Liver (tissue), 9 donors: ENCODE data around the gene TRDMT1. TPM values are rescaled to one million over a fixed set of nuclear protein-coding genes. Genes with fewer than 3 reads are reported as not detected.
A peak's percentile ranks its signal among the peaks of the same experiment; 100 is the strongest.

Experiments
- DNase-seq: peaks from one replicate; pipeline ENCODE4 v3.0.0-alpha.2; 2017; ENCODE audit warnings: low spot score
- H3K27ac ChIP-seq, 2 donors: one replicate each; pipeline ENCODE4 v1.7.0; 2013; ENCODE audit warnings: inconsistent platforms in 2 of 2, low read length in 2 of 2, control low read depth in 1 of 2, low read depth in 1 of 2, mild to moderate bottlenecking in 1 of 2
- H3K27me3 ChIP-seq, 4 donors: one replicate each; pipeline versions ENCODE4 v1.6.1 to v1.7.0; 2013; ENCODE audit warnings: low read length in 3 of 4, inconsistent platforms in 1 of 4, mild to moderate bottlenecking in 1 of 4, moderate library complexity in 1 of 4; ENCODE audit not compliant: control insufficient read depth in 4 of 4, insufficient read depth in 4 of 4
- H3K36me3 ChIP-seq, 4 donors: one replicate each; pipeline versions ENCODE4 v1.6.1 to v1.7.0; 2013; ENCODE audit warnings: low read length in 3 of 4, mild to moderate bottlenecking in 3 of 4, low read depth in 1 of 4, moderate library complexity in 1 of 4; ENCODE audit not compliant: control insufficient read depth in 4 of 4, insufficient read depth in 3 of 4
- H3K4me1 ChIP-seq, 4 donors: one replicate each; pipeline versions ENCODE4 v1.6.1 to v1.7.0; 2013; ENCODE audit warnings: low read length in 3 of 4, mild to moderate bottlenecking in 3 of 4, moderate library complexity in 1 of 4; ENCODE audit not compliant: control insufficient read depth in 4 of 4, insufficient read depth in 4 of 4
- H3K4me3 ChIP-seq, 3 donors: one replicate each; pipeline versions ENCODE4 v1.6.1 to v1.7.0; 2013; ENCODE audit warnings: low read length in 3 of 3, control low read depth in 1 of 3, low read depth in 1 of 3, mild to moderate bottlenecking in 1 of 3
- H3K9ac ChIP-seq, 2 donors: one replicate each; pipeline ENCODE4 v1.7.0; 2013; ENCODE audit warnings: low read length in 2 of 2, mild to moderate bottlenecking in 2 of 2, moderate library complexity in 2 of 2, control low read depth in 1 of 2, low read depth in 1 of 2
- H3K9me3 ChIP-seq, 4 donors: one replicate each; pipeline versions ENCODE4 v1.6.1 to v1.7.0; 2013; ENCODE audit warnings: low read length in 3 of 4; ENCODE audit not compliant: control insufficient read depth in 4 of 4
- FOXA2 ChIP-seq: IDR thresholded peaks from 2 replicates; pipeline ENCODE4 v1.6.1; 2016; ENCODE audit warnings: antibody characterized with exemption
- GABPA ChIP-seq, 2 donors: IDR thresholded peaks in 1 of 2; conservative IDR thresholded peaks in 1 of 2; 2 replicates each; pipeline ENCODE4 v1.6.1; 2016; ENCODE audit warnings: antibody characterized with exemption in 2 of 2, mild to moderate bottlenecking in 1 of 2, moderate library complexity in 1 of 2
- HNF4A ChIP-seq, 2 donors: conservative IDR thresholded peaks; 2 replicates each; pipeline ENCODE4 v1.6.1; 2016; ENCODE audit warnings: antibody characterized with exemption in 2 of 2, mild to moderate bottlenecking in 2 of 2
- HNF4G ChIP-seq: IDR thresholded peaks from 2 replicates; pipeline ENCODE4 v1.6.1; 2016; ENCODE audit warnings: antibody characterized with exemption
- JUND ChIP-seq, 2 donors: IDR thresholded peaks; 2 replicates each; pipeline ENCODE4 v1.6.1; 2016; ENCODE audit warnings: antibody characterized with exemption in 2 of 2
- RAD21 ChIP-seq, 2 donors: IDR thresholded peaks; 2 replicates each; pipeline ENCODE4 v1.6.1; 2016; ENCODE audit warnings: antibody characterized with exemption in 2 of 2, mild to moderate bottlenecking in 2 of 2
- SP1 ChIP-seq: IDR thresholded peaks from 2 replicates; pipeline ENCODE4 v1.6.1; 2018; ENCODE audit warnings: antibody characterized with exemption, mild to moderate bottlenecking
- TAF1 ChIP-seq: conservative IDR thresholded peaks from 2 replicates; pipeline ENCODE4 v1.6.1; 2016; ENCODE audit warnings: antibody characterized with exemption, mild to moderate bottlenecking
- YY1 ChIP-seq: IDR thresholded peaks from 2 replicates; pipeline ENCODE4 v1.6.1; 2016; ENCODE audit warnings: antibody characterized with exemption, mild to moderate bottlenecking
- WGBS: extraction: QIAGEN DNeasy Blood & Tissue Kit; methylation state at CpG from one replicate; pipeline ENCODE4 v1.1.7; 2013; 5-methylcytosine and 5-hydroxymethylcytosine counted together
- polyA plus RNA-seq, 2 donors: library from polyadenylated mRNA; stranded (reverse) in 1 of 2; unstranded in 1 of 2; fragments of 200-250 nt in 1 of 2; fragments of >200 nt in 1 of 2; fragmentation: Nextera tagmentation in 1 of 2; extraction: Ambion mirVana in 1 of 2; gene quantifications; one replicate each; pipeline versions ENCODE4 v1.2.1 to v1.2.3, GENCODE V29; 2013 to 2015
- total RNA-seq, 2 donors: library from RNA; depleted of rRNA; stranded (reverse); fragments of >200 nt; gene quantifications; one replicate each; pipeline ENCODE4 v1.2.3, GENCODE V29; 2014
- TF ChIP-seq, protein P1 (sequence below): fragments of 150-350 bp; IDR thresholded peaks from 2 replicates; pipeline ENCODE4 v1.5.1; 2017; ENCODE audit warnings: improper control_type of control experiment, low read depth, low read length; ENCODE audit not compliant: missing input control
- TF ChIP-seq, protein P2 (sequence below): IDR thresholded peaks from 2 replicates; pipeline ENCODE4 v1.6.1; 2016; ENCODE audit warnings: antibody characterized with exemption, mild to moderate bottlenecking
- TF ChIP-seq, protein P3 (sequence below): IDR thresholded peaks from 2 replicates; pipeline ENCODE4 v1.6.1; 2016; ENCODE audit warnings: antibody characterized with exemption
- donor health status: healthy.
- donor health status: healthy.
- donor health status: healthy.
- donor health status: healthy.
- donor health status: healthy.

The TRDMT1 gene
- total and polyA plus RNA-seq, 4 donors: 0.38 to 2.4 (median 1.1) TPM

DNA sequence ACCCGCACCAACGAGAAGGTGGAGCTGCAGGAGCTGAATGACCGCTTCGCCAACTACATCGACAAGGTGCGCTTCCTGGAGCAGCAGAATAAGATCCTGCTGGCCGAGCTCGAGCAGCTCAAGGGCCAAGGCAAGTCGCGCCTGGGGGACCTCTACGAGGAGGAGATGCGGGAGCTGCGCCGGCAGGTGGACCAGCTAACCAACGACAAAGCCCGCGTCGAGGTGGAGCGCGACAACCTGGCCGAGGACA, 28.2 kb upstream of the TRDMT1 start:
- Histone ChIP-seq H3K9me3 (no peaks in the 10 kb centered on the region), H3K27me3 (peaks cover 0 to 12% (median 4%) of the 10 kb centered on the region in 4 donors), H3K27ac (peak overlapping the region; percentile 83 to 96), H3K9ac (peak overlapping the region in 1 of 2 donors; percentile 62), H3K36me3 (peaks cover 0 to 2% (median under 1%) of the 10 kb centered on the region in 4 donors), H3K4me1 (peaks cover 8 to 26% (median 16%) of the 10 kb centered on the region in 4 donors), H3K4me3 (peak overlapping the region; percentile 57 to 66 (median 66))
- 3% methylated on average over 21 of the region's 21 CpGs for WGBS
- DNase-seq: no peak
- no peak for TF ChIP-seq RAD21 (IDR thresholded peaks at IDR 0.05)

DNA sequence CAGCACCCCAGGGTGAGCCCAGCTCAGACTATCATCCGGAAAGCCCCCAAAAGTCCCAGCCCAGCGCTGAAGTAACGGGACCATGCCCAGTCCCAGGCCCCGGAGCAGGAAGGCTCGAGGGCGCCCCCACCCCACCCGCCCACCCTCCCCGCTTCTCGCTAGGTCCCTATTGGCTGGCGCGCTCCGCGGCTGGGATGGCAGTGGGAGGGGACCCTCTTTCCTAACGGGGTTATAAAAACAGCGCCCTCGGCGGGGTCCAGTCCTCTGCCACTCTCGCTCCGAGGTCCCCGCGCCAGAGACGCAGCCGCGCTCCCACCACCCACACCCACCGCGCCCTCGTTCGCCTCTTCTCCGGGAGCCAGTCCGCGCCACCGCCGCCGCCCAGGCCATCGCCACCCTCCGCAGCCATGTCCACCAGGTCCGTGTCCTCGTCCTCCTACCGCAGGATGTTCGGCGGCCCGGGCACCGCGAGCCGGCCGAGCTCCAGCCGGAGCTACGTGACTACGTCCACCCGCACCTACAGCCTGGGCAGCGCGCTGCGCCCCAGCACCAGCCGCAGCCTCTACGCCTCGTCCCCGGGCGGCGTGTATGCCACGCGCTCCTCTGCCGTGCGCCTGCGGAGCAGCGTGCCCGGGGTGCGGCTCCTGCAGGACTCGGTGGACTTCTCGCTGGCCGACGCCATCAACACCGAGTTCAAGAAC, 27.7 kb upstream of the TRDMT1 start:
- Histone ChIP-seq H3K9me3 (no peaks in the 10 kb centered on the region), H3K9ac (peak overlapping the region in 1 of 2 donors; percentile 62), H3K27ac (peak overlapping the region; percentile 97), H3K4me3 (peak overlapping the region; percentile 57 to 66 (median 66)), H3K27me3 (peaks cover 0 to 12% (median 4%) of the 10 kb centered on the region in 4 donors), H3K36me3 (peaks cover 0 to 2% (median under 1%) of the 10 kb centered on the region in 4 donors), H3K4me1 (peaks cover 8 to 26% (median 16%) of the 10 kb centered on the region in 4 donors)
- 4% methylated on average over 72 of the region's 72 CpGs for WGBS
- TF ChIP-seq, protein P1, sequence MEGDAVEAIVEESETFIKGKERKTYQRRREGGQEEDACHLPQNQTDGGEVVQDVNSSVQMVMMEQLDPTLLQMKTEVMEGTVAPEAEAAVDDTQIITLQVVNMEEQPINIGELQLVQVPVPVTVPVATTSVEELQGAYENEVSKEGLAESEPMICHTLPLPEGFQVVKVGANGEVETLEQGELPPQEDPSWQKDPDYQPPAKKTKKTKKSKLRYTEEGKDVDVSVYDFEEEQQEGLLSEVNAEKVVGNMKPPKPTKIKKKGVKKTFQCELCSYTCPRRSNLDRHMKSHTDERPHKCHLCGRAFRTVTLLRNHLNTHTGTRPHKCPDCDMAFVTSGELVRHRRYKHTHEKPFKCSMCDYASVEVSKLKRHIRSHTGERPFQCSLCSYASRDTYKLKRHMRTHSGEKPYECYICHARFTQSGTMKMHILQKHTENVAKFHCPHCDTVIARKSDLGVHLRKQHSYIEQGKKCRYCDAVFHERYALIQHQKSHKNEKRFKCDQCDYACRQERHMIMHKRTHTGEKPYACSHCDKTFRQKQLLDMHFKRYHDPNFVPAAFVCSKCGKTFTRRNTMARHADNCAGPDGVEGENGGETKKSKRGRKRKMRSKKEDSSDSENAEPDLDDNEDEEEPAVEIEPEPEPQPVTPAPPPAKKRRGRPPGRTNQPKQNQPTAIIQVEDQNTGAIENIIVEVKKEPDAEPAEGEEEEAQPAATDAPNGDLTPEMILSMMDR: no peak
- peak; percentile 27 for TF ChIP-seq TAF1
- DNase-seq: peak; percentile 56

DNA sequence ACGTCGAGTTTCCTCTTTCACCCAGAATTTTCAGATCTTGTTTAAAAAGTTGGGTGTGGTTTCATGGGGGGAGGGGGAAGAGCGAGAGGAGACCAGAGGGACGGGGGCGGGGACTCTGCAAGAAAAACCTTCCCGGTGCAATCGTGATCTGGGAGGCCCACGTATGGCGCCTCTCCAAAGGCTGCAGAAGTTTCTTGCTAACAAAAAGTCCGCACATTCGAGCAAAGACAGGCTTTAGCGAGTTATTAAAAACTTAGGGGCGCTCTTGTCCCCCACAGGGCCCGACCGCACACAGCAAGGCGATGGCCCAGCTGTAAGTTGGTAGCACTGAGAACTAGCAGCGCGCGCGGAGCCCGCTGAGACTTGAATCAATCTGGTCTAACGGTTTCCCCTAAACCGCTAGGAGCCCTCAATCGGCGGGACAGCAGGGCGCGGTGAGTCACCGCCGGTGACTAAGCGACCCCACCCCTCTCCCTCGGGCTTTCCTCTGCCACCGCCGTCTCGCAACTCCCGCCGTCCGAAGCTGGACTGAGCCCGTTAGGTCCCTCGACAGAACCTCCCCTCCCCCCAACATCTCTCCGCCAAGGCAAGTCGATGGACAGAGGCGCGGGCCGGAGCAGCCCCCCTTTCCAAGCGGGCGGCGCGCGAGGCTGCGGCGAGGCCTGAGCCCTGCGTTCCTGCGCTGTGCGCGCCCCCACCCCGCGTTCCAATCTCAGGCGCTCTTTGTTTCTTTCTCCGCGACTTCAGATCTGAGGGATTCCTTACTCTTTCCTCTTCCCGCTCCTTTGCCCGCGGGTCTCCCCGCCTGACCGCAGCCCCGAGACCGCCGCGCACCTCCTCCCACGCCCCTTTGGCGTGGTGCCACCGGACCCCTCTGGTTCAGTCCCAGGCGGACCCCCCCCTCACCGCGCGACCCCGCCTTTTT, 26.9 kb upstream of the TRDMT1 start, which contains the start of gene VIM:
TSS of gene VIM (plus strand) at position 151 of the 925 bp plus-strand sequence. CDS start 1,182 bp downstream, outside the sequence.
- TF ChIP-seq, protein P1: no peak
- TF ChIP-seq RAD21 (IDR thresholded peaks at IDR 0.05) (no peak), HNF4A (conservative IDR thresholded peaks at IDR 0.05) (no peak), HNF4G (no peak), YY1 (peak; percentile 3), SP1 (no peak), GABPA (IDR thresholded peaks at IDR 0.05 in 1 of 2, conservative IDR thresholded peaks at IDR 0.05 in 1 of 2) (no peak), JUND (IDR thresholded peaks at IDR 0.05) (peak; percentile 62 to 77), FOXA2 (no peak)
- TF ChIP-seq, protein P2, sequence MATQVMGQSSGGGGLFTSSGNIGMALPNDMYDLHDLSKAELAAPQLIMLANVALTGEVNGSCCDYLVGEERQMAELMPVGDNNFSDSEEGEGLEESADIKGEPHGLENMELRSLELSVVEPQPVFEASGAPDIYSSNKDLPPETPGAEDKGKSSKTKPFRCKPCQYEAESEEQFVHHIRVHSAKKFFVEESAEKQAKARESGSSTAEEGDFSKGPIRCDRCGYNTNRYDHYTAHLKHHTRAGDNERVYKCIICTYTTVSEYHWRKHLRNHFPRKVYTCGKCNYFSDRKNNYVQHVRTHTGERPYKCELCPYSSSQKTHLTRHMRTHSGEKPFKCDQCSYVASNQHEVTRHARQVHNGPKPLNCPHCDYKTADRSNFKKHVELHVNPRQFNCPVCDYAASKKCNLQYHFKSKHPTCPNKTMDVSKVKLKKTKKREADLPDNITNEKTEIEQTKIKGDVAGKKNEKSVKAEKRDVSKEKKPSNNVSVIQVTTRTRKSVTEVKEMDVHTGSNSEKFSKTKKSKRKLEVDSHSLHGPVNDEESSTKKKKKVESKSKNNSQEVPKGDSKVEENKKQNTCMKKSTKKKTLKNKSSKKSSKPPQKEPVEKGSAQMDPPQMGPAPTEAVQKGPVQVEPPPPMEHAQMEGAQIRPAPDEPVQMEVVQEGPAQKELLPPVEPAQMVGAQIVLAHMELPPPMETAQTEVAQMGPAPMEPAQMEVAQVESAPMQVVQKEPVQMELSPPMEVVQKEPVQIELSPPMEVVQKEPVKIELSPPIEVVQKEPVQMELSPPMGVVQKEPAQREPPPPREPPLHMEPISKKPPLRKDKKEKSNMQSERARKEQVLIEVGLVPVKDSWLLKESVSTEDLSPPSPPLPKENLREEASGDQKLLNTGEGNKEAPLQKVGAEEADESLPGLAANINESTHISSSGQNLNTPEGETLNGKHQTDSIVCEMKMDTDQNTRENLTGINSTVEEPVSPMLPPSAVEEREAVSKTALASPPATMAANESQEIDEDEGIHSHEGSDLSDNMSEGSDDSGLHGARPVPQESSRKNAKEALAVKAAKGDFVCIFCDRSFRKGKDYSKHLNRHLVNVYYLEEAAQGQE: no peak
- TF ChIP-seq, protein P3, sequence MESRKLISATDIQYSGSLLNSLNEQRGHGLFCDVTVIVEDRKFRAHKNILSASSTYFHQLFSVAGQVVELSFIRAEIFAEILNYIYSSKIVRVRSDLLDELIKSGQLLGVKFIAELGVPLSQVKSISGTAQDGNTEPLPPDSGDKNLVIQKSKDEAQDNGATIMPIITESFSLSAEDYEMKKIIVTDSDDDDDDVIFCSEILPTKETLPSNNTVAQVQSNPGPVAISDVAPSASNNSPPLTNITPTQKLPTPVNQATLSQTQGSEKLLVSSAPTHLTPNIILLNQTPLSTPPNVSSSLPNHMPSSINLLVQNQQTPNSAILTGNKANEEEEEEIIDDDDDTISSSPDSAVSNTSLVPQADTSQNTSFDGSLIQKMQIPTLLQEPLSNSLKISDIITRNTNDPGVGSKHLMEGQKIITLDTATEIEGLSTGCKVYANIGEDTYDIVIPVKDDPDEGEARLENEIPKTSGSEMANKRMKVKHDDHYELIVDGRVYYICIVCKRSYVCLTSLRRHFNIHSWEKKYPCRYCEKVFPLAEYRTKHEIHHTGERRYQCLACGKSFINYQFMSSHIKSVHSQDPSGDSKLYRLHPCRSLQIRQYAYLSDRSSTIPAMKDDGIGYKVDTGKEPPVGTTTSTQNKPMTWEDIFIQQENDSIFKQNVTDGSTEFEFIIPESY: no peak
- Histone ChIP-seq H3K27ac (peak within 1 kb of the TSS; percentile 97), H3K27me3 (peaks cover 0 to 12% (median 4%) of the 10 kb centered on the region in 4 donors), H3K9ac (peak within 1 kb of the TSS; percentile 22 to 27), H3K4me3 (peak within 1 kb of the TSS; percentile 13 to 66 (median 48)), H3K4me1 (peaks cover 8 to 26% (median 15%) of the 10 kb centered on the region in 4 donors), H3K36me3 (peaks cover 0 to 2% (median 0%) of the 10 kb centered on the region in 4 donors), H3K9me3 (no peaks in the 10 kb centered on the region)
- 3% methylated on average over 77 of the region's 77 CpGs for WGBS
- DNase-seq: peak; percentile 53
